Measurements from ENCODE around the gene NEDD9. TPM values are rescaled to one million over a fixed set of nuclear protein-coding genes. Genes with fewer than 3 reads are reported as not detected.

The NEDD9 gene
- total and polyA plus RNA-seq, 2 of the 13 experiments (the other 11 are each of a cell fraction or from before 2014, with no cell fraction given): 27.1 to 389 TPM

DNA sequence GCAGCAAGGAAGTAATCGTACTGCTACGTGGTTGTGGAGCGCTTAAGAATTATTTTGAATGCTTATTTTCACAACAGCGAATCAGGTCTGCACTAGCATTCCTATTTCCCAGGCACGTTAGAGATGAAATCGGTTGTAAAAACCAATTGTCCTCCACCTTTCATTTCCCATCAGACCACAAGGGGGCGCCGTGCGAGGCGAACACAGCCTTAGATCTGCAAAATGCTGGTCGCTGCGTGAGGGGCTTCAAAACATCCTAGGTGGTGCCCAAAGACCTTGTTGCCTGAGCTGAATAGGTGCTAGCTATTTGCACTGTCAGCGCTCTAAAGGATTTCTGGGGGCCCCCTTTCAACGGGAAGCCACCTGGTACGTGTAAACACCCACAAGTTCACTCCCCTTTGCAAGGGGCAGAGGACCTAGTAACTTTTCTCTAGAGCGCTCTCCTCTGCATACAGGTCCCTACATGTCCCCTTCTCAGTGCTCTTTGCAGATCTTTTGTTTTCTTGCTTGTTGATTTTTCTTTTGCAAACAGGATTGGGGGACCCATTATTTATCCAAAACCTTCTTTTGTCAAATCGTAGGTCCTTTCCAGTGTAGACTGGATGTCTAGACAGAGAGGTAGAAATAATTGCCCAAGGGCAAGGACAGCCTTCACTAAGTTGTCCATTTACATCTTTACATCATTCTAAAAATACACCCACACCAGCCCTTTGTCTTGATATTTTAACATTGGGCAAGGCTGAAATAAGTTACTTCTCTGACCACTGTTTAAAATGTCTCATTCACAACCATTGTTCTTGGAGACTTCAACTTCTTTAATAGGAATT lies 59.8 kb downstream of the NEDD9 start (continued):
- TF ChIP-seq, protein P1, sequence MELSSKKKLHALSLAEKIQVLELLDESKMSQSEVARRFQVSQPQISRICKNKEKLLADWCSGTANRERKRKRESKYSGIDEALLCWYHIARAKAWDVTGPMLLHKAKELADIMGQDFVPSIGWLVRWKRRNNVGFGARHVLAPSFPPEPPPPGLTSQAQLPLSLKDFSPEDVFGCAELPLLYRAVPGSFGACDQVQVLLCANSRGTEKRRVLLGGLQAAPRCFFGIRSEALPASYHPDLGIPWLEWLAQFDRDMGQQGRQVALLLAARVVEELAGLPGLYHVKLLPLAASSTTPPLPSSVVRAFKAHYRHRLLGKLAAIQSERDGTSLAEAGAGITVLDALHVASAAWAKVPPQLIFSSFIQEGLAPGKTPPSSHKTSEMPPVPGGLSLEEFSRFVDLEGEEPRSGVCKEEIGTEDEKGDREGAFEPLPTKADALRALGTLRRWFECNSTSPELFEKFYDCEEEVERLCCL (CRISPR knock-in tag; IDR thresholded peaks at IDR 0.05; ENCODE audit: borderline replicate concordance): no peak
- no peak for TF ChIP-seq CBX1 (IDR thresholded peaks at IDR 0.05; ENCODE audit: low read depth)
- no peak for TF ChIP-seq ZNF34 (CRISPR knock-in tag; IDR thresholded peaks at IDR 0.05; ENCODE audit: borderline replicate concordance)
- no peak for TF ChIP-seq KLF15 (CRISPR knock-in tag; IDR thresholded peaks at IDR 0.05; ENCODE audit: borderline replicate concordance)
- no peak for TF ChIP-seq AGO2 (optimal IDR thresholded peaks at IDR 0.05; ENCODE audit: low read depth, low read length)
- TF ChIP-seq ZFP82 (CRISPR knock-in tag; IDR thresholded peaks at IDR 0.05; ENCODE audit: borderline replicate concordance): no peak
- peak; percentile 29; the same call in 1 of the 2 replicates for TF ChIP-seq PHF21A (CRISPR knock-in tag; IDR thresholded peaks at IDR 0.05)
- TF ChIP-seq FOSL2 (CRISPR knock-in tag; IDR thresholded peaks at IDR 0.05): peak; percentile 68; the same call in 1 of the 2 replicates
- no peak for TF ChIP-seq XBP1 (CRISPR knock-in tag; IDR thresholded peaks at IDR 0.05)
- no peak for TF ChIP-seq MED13 (CRISPR knock-in tag; IDR thresholded peaks at IDR 0.05)
- no peak for TF ChIP-seq ELF1 (CRISPR knock-in tag; IDR thresholded peaks at IDR 0.05)
- TF ChIP-seq, protein P2, sequence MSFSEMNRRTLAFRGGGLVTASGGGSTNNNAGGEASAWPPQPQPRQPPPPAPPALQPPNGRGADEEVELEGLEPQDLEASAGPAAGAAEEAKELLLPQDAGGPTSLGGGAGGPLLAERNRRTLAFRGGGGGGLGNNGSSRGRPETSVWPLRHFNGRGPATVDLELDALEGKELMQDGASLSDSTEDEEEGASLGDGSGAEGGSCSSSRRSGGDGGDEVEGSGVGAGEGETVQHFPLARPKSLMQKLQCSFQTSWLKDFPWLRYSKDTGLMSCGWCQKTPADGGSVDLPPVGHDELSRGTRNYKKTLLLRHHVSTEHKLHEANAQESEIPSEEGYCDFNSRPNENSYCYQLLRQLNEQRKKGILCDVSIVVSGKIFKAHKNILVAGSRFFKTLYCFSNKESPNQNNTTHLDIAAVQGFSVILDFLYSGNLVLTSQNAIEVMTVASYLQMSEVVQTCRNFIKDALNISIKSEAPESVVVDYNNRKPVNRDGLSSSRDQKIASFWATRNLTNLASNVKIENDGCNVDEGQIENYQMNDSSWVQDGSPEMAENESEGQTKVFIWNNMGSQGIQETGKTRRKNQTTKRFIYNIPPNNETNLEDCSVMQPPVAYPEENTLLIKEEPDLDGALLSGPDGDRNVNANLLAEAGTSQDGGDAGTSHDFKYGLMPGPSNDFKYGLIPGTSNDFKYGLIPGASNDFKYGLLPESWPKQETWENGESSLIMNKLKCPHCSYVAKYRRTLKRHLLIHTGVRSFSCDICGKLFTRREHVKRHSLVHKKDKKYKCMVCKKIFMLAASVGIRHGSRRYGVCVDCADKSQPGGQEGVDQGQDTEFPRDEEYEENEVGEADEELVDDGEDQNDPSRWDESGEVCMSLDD (CRISPR knock-in tag; IDR thresholded peaks at IDR 0.05; ENCODE audit: borderline replicate concordance): no peak
- TF ChIP-seq, protein P3, sequence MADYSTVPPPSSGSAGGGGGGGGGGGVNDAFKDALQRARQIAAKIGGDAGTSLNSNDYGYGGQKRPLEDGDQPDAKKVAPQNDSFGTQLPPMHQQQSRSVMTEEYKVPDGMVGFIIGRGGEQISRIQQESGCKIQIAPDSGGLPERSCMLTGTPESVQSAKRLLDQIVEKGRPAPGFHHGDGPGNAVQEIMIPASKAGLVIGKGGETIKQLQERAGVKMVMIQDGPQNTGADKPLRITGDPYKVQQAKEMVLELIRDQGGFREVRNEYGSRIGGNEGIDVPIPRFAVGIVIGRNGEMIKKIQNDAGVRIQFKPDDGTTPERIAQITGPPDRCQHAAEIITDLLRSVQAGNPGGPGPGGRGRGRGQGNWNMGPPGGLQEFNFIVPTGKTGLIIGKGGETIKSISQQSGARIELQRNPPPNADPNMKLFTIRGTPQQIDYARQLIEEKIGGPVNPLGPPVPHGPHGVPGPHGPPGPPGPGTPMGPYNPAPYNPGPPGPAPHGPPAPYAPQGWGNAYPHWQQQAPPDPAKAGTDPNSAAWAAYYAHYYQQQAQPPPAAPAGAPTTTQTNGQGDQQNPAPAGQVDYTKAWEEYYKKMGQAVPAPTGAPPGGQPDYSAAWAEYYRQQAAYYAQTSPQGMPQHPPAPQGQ (CRISPR knock-in tag; IDR thresholded peaks at IDR 0.05; ENCODE audit: borderline replicate concordance): no peak
- TF ChIP-seq FOXC1 (CRISPR knock-in tag; IDR thresholded peaks at IDR 0.05; ENCODE audit: borderline replicate concordance): no peak
- 0 out of 2 replicates have a peak, but pooled peaks have one; percentile 60 for TF ChIP-seq SNAI1 (CRISPR knock-in tag; IDR thresholded peaks at IDR 0.05; ENCODE audit: borderline replicate concordance)
- peak; percentile 56; the same call in 1 of the 2 replicates for TF ChIP-seq ELF3 (CRISPR knock-in tag; IDR thresholded peaks at IDR 0.05)
- TF ChIP-seq CCAR2 (optimal IDR thresholded peaks at IDR 0.05; ENCODE audit: low read depth, low read length): no peak
- no peak for TF ChIP-seq HNRNPUL1 (IDR thresholded peaks at IDR 0.05; ENCODE audit: low read depth, low read length)
- TF ChIP-seq HMG20A (CRISPR knock-in tag; IDR thresholded peaks at IDR 0.05; ENCODE audit: borderline replicate concordance): peak; percentile 22; the same call in 1 of the 2 replicates
- TF ChIP-seq LCORL (IDR thresholded peaks at IDR 0.05): no peak
- peak; percentile 69; the same call in 1 of the 2 replicates for TF ChIP-seq LCORL (CRISPR knock-in tag; IDR thresholded peaks at IDR 0.05)
- TF ChIP-seq HHEX (CRISPR knock-in tag; IDR thresholded peaks at IDR 0.05): no peak
- no peak for TF ChIP-seq ATF7 (IDR thresholded peaks at IDR 0.05)
- TF ChIP-seq ATF7 (CRISPR knock-in tag; IDR thresholded peaks at IDR 0.05): no peak
- TF ChIP-seq ZFP90 (CRISPR knock-in tag; IDR thresholded peaks at IDR 0.05; ENCODE audit: borderline replicate concordance): peak; percentile 81; the same call in 1 of the 2 replicates
- TF ChIP-seq PRPF4 (IDR thresholded peaks at IDR 0.05; ENCODE audit: low read depth, low read length, poor library complexity, severe bottlenecking): no peak

Data from HepG2 (cell line).